T-helper 2 cell treated with Interferon-gamma antibody and Interleukin-4, amounts not matched to agents 5 μg/mL and 100 μg/mL, for 36 hours (primary cell): ENCODE data around the gene ZNF423.
A peak's percentile ranks its signal among the peaks of the same experiment; 100 is the strongest.

Source experiments
- DNase-seq: peaks from one replicate; pipeline ENCODE4 v3.0.0; 2021; ENCODE audit warnings: low spot score
- H3K27ac Mint-ChIP-seq: one replicate; pipeline ENCODE4 v1.8.0; 2021; ENCODE audit warnings: mild to moderate bottlenecking, mixed read lengths
- H3K27me3 Mint-ChIP-seq: one replicate; pipeline ENCODE4 v1.8.0; 2021; ENCODE audit warnings: low read depth, mixed read lengths
- H3K36me3 Mint-ChIP-seq: one replicate; pipeline ENCODE4 v1.8.0; 2021; ENCODE audit warnings: low read depth, mixed read lengths
- H3K4me1 Mint-ChIP-seq: one replicate; pipeline ENCODE4 v1.8.0; 2021; ENCODE audit warnings: low read depth, mixed read lengths
- H3K4me3 Mint-ChIP-seq: one replicate; pipeline ENCODE4 v1.8.0; 2022; ENCODE audit warnings: mild to moderate bottlenecking, moderate library complexity, mixed read lengths
- H3K9me3 Mint-ChIP-seq: one replicate; pipeline ENCODE4 v1.8.0; 2021; ENCODE audit warnings: mixed read lengths

Gene ZNF423

DNA sequence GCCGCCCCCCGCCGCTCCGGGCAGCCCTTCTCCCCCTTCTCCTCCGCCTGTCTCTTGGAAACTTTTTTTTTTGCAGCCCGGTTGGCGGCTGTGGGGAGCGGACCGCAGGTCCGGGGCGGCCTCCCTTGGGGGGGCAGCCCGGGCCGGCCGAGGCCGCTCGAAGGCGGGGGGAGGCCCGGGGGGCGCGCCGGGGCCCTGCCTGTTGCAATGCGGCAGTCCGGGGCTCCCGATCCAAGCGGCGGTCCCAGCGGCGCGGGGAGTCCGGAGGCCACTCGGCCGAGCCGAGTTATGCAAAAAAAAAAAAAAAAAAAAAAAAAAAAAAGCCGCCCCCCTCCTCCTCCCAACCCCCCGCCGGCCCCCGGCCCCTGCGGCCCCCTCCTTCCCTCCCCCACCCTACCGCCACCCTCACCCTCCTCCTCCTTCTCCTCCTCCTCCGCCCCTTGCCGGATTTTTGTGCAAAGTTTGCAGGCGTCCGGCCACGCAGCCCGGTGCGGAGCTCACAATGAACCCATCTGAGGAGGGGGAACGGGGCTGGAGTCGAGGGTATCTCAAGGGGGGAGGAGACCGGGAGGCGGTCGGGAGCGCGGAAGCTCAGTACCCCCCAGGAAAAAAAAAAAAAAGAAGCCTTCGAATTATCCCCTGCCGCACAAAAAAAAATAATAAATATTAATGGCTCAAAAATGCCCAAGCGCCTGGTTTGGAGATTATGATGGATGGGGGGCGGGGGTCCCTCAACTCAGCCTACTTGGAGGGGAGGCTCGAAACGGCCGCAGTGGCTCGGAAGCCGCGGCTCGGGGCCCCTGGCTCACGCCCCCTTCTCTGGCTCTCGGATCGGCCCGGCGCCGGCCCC, at the start of gene ZNF423:
Gene ZNF423, minus strand, starts transcription at position 291 of the 850 bp plus-strand sequence. CDS start 338 bp downstream, outside the sequence.
- no peaks in the 10 kb centered on the region for H3K9me3 Mint-ChIP-seq
- H3K4me3 Mint-ChIP-seq, result peak within 1 kb of the TSS; percentile 69
- H3K27me3 Mint-ChIP-seq, result peaks cover 56% of the 10 kb centered on the region
- no peak within 1 kb of the TSS for H3K27ac Mint-ChIP-seq
- DNase-seq, result no peak
- H3K36me3 Mint-ChIP-seq, result no peaks in the 10 kb centered on the region
- peaks cover 5% of the 10 kb centered on the region for H3K4me1 Mint-ChIP-seq

DNA sequence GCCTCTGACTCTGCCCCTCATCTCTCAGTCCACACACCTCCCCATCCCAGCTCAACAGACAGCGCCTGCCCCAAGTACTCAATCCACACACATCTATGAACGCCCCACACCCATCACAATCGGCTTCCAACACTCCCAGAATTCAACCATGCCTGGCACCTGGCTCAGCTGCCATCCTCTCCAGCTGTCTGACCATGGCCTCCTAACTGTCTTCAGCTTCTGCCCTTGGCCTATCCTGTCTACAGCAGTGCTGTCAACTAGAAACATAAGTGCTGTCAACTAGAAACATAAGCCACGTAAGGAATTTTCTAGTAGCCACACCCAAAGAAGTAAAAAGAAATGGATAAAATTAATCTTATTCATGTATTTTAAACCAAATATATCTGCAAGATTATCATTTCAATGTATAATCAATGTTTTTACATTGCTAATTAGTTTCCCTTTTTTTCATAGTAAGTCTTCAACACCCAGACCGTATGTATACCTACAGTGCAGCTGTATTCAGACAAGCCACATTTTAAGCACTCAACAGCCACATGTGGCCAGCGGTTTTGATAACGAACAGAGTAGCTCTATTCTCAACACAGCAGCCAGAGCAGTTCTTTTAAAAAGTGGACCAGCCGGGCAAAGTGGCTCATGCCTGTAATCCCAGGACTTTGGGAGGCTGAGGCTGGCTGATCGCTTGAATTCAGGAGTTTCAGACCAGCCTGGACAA, 48.6 kb upstream of the ZNF423 start:
- Mint-ChIP-seq H3K36me3 (no peaks in the 10 kb centered on the region), H3K27ac (no peak overlapping the region), H3K9me3 (no peaks in the 10 kb centered on the region), H3K4me3 (no peak overlapping the region), H3K27me3 (peaks cover 4% of the 10 kb centered on the region), H3K4me1 (no peaks in the 10 kb centered on the region)
- no peak for DNase-seq

DNA sequence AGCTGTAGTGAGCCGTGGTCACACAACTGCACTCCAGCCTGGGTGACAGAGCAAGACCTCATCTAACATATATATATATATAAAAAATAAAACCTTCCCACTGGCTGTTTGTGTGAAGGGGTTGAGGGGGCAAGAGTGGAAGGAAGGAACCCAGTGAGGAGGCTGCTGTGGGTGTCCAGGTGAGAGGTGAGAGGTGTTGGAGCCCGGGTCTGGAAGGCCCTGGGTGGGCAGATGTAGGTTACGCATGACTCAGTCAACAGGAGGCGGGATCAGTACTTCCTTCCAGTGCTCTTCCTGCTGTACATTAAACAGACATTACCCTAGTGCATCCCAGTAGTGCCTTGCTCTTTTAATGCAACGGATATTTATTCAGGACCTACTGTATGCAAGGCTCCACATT, 47.0 kb upstream of the ZNF423 start:
- H3K4me3 Mint-ChIP-seq, result no peak overlapping the region
- no peaks in the 10 kb centered on the region for H3K36me3 Mint-ChIP-seq
- no peaks in the 10 kb centered on the region for H3K27me3 Mint-ChIP-seq
- H3K9me3 Mint-ChIP-seq, result no peaks in the 10 kb centered on the region
- no peak overlapping the region for H3K27ac Mint-ChIP-seq
- DNase-seq, result no peak
- no peaks in the 10 kb centered on the region for H3K4me1 Mint-ChIP-seq

DNA sequence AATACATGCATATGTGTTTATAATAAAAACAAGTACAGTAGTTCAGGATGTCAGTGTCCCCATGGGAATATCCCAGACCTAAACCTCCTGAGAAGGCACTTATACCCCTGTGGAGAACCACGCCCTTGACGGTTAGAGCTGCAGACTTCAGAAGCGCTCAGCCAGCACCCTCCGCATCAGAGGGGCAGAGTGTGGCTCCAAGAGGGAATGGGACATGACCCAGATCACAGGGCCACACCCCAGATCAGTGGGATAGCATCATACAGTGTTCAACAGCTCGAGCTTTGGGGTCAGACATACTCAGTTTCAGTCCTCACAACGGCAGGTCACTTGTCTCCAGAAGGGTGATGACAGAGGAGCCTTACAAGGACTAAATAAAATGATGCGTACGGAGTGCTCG, 45.8 kb upstream of the ZNF423 start:
- no peak for DNase-seq
- Mint-ChIP-seq H3K4me1 (no peaks in the 10 kb centered on the region), H3K27ac (no peak overlapping the region), H3K27me3 (no peaks in the 10 kb centered on the region), H3K9me3 (no peaks in the 10 kb centered on the region), H3K4me3 (no peak overlapping the region), H3K36me3 (no peaks in the 10 kb centered on the region)

DNA sequence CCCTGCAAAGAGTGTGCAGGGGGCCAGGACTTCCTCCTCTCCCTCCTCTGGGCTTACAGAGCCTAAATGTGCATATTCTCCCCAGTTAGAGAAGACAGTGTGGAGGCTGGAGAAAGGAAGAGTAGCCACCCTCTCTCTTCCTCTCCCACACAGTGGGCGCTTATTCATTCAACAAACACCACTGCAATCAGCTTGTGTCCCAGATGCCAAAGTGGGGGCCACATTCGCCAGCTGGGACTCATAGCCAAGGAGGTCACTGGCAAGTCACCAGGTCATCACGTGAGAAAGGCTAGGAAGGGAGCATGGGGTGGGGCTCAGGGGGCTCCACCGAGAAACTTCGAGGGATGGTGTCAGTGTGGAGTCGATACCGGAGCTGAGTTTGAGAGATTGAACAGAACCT, 45.0 kb upstream of the ZNF423 start:
- Mint-ChIP-seq H3K36me3 (no peaks in the 10 kb centered on the region), H3K4me1 (no peaks in the 10 kb centered on the region), H3K27me3 (no peaks in the 10 kb centered on the region), H3K4me3 (no peak overlapping the region), H3K9me3 (no peaks in the 10 kb centered on the region), H3K27ac (no peak overlapping the region)
- DNase-seq, result no peak

DNA sequence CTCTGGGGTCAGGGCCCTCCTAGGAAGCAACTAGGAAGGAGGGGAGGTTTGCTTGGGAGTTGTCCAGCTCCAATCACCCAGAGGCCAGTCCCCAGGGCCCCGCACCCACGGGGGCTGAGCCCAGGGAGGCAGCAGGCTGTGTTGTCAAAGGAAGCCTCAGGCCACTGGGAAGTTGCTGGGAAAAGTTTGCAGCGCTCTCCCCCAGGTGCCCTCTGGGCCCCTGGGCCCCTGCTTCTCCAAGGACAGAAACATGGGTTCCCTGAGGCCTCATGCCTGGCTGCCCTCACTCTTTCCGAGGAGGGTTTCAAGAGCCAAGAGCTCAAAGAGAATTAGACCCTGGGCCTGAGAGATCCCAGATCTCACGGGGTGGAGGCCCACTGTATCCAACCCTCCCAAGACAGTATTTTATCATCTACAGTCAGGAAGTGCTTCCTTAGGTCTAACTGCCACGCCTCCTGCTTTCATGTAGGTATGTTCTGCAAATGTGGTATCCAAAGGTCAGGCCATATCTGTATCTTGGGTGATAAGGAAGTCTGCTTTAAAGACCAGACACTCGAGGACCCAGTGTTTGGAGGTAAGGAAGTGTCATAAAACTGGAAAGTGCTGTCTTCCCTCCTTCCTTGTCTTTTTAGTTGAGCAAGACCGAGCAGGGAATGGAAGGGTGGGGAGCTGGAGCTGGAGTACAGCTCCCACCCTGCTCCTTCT, 44.2 kb upstream of the ZNF423 start:
- Mint-ChIP-seq H3K4me3 (no peak overlapping the region), H3K27me3 (no peaks in the 10 kb centered on the region), H3K36me3 (no peaks in the 10 kb centered on the region), H3K9me3 (no peaks in the 10 kb centered on the region), H3K4me1 (no peaks in the 10 kb centered on the region), H3K27ac (no peak overlapping the region)
- no peak for DNase-seq

DNA sequence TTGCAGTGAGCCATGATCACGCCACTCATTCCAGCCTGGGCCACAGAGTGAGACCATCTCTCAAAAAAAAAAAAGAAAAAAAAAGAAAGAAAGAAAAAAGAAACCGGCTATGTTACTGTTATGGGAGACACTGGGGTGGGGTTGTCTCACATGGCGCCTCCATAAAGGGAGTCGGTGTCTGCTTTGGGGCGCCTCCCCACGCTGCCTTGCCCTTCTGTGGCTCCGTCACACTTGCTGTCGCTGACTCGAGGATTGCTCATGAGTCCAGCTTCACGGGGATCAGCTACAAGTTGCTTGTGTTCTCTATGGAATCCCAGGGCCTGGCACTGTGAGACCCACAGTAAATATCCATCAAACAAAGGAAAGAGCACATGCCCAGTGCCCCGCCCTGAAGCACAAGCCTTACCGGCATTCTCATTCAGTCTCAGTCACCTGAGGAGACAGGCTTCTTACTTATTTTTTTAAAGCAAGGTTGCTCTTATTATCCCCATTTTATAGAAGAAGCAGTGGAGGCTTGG, 40.6 kb upstream of the ZNF423 start:
- Mint-ChIP-seq H3K27me3 (no peaks in the 10 kb centered on the region), H3K4me3 (no peak overlapping the region), H3K36me3 (no peaks in the 10 kb centered on the region), H3K4me1 (no peaks in the 10 kb centered on the region), H3K9me3 (no peaks in the 10 kb centered on the region), H3K27ac (no peak overlapping the region)
- no peak for DNase-seq

DNA sequence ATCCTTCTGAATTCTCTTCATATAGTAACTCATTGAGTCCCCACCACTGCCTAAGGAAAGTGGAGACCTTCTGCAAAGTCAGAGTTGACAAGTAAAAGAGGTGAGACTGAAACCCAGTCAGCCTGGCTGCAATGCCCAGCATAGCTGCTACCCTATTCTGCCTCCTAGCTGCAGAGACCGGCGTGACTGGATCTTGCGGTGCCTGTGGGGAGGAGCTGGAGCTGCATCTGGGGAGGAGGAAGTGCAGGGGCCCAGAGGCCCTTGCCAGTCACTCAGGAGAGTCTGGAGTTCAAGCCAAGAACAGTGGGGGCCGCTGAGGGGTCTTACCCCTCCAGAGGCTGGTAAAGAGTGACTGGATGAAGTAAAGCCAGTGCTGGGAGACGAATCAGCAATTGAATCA, 35.0 kb upstream of the ZNF423 start:
- no peak for DNase-seq
- Mint-ChIP-seq H3K4me3 (no peak overlapping the region), H3K27ac (no peak overlapping the region), H3K9me3 (no peaks in the 10 kb centered on the region), H3K27me3 (no peaks in the 10 kb centered on the region), H3K4me1 (peaks cover 2% of the 10 kb centered on the region), H3K36me3 (no peaks in the 10 kb centered on the region)

DNA sequence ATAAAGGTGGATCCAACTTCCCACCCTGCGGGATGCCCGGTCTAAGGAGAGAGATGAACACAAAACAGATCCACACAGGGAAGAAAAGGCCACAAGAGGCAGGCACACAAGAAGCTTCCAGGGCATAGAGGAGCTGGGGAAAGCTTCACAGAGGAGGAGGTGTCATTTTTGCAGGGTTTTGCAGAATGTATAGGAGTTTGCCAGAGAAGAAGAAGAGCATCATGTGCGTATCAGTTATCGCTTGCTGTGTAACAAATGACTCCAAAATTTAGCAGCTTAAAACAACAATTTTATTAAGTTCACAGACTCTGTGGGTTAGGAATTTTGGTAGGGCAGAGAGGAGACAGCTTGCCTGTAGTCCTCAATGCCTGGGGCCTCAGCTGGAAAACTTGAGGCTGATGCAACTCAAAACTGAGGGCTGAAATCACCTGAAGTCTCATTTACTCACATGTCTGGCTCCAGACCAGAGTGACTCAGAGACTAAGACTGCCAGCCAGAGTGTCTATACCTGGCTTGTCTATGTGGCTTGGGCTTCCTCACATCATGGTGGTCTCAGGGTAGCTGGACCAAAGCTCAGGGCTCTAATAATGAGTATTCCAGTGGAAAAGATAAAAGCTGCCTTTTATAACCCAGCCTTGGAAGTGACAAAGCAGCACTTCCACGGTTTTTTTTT, 33.9 kb upstream of the ZNF423 start:
- no peak for DNase-seq
- no peaks in the 10 kb centered on the region for H3K27me3 Mint-ChIP-seq
- no peaks in the 10 kb centered on the region for H3K36me3 Mint-ChIP-seq
- H3K9me3 Mint-ChIP-seq, result no peaks in the 10 kb centered on the region
- H3K4me1 Mint-ChIP-seq, result peaks cover 2% of the 10 kb centered on the region
- H3K27ac Mint-ChIP-seq, result no peak overlapping the region
- H3K4me3 Mint-ChIP-seq, result no peak overlapping the region

DNA sequence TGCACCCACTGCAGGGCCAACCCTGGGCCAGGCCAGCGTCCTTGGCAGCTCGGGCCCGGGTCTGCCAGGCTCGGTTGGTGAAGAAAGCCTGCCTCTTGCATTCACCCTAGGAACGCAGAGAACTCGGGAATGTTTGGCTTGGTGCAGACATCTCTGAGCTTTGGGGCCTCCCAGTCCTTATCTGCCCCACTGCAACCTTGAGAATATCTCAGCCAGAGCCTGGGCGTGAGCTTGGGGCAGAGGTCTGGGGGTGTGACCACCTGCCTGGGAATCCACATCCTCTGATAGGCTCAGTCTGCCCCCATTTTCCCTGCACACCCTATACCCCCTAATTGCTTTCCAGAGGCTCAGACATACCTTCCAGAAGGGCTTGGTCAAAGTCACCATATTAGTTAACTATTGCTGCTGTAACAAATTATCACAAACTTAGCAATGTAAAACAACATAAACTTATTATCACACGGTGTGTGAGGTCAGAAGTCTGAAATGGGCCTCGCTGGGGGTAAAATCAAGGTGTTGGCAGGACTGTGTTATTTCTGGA, 30.7 kb upstream of the ZNF423 start:
- H3K27me3 Mint-ChIP-seq, result no peaks in the 10 kb centered on the region
- H3K36me3 Mint-ChIP-seq, result no peaks in the 10 kb centered on the region
- H3K4me1 Mint-ChIP-seq, result peaks cover 2% of the 10 kb centered on the region
- no peak overlapping the region for H3K27ac Mint-ChIP-seq
- no peak for DNase-seq
- H3K4me3 Mint-ChIP-seq, result no peak overlapping the region
- no peaks in the 10 kb centered on the region for H3K9me3 Mint-ChIP-seq

DNA sequence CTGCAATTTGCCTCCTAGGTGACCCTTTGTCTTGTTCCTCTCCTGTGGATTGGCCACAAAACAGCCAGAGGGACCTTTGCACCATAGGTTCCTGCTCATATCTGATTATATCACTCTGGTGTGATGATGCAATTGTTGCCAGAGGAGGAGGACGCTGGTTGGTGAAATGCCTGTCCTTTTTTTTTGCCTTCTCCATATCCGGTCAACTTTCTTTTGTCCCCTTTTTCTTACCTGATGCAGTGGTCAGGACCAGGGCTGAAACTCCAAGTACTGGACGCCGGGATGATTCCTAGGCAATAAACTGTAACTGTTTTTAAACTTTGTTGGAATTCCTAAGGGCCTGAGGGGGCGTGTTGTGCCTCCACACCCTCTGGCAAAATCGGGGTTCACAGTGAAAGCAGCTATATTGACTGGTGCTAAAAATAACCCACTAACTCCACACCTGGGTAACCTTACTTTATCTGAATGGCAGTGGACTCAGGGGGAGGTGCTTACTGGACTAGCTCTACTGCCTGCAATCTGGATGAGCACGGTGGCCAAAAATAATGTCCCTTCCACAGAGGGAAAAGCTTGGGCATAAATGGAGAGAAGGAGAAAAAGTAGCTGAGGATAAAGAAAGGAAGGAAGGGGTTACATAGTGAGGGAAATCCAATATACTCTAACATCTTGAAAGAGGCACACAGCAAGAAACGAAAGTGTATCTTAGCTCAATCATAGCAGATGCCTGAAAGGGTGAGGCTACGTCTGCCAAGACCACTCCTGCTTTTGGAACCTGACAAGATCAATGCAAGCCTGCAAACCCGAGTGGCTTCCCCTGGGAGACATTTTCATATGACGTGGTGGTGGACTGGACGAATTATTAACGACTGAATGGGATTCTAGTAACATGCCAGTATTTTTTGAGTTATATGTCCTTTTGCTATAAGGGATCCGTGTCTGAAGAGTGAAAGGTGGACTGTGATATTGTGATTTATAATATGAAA, 28.4 kb upstream of the ZNF423 start:
- no peak overlapping the region for H3K4me3 Mint-ChIP-seq
- H3K9me3 Mint-ChIP-seq, result no peaks in the 10 kb centered on the region
- H3K27ac Mint-ChIP-seq, result no peak overlapping the region
- H3K27me3 Mint-ChIP-seq, result no peaks in the 10 kb centered on the region
- H3K36me3 Mint-ChIP-seq, result no peaks in the 10 kb centered on the region
- DNase-seq, result no peak
- H3K4me1 Mint-ChIP-seq, result no peaks in the 10 kb centered on the region

DNA sequence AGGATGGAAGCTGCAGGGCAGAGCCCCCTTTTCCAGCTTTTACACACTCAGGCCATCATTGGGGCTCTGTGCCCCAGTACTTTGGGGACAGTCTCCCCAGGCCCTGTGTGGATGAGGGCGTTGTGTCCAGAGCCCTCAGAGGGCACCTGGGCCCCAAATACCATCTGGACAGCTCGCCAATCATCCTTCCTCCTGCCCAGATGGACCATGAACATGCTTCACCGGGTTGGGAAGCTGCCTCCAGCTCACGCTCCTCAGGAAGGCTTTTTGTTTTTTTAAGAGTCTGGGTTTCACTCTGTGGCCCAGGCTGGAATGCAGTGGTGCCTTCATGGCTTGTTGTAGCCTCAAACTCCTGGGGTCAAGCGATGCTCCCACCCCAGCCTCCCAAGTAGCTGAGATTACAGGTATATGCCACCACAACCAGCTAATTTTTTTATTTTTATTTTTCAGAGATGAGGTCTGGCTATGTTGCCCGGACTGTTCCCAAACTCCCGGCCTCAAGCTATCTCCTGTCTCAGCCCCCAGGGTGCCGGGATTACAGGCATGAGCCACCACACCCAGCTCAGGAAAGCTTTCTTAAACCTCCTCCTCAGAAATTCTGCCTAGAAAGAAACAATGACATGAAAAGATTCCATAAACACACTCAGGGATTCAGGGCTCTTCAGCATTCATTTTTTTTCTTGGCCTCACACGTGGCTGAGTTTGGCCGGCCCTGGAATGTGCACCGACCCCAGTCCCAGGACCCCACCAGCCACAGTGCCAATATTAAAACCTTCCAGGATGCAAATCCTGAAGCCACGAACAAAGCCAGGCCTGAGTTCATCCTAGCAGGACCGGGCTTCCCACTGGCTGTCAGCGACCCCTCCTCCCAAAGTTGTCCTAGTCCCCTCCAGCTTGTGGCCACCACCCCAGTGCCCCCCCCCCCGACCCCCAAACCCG, 27.4 kb upstream of the ZNF423 start:
- H3K27me3 Mint-ChIP-seq, result no peaks in the 10 kb centered on the region
- H3K4me1 Mint-ChIP-seq, result no peaks in the 10 kb centered on the region
- H3K27ac Mint-ChIP-seq, result no peak overlapping the region
- H3K4me3 Mint-ChIP-seq, result no peak overlapping the region
- no peaks in the 10 kb centered on the region for H3K36me3 Mint-ChIP-seq
- DNase-seq, result no peak
- no peaks in the 10 kb centered on the region for H3K9me3 Mint-ChIP-seq
